MM.1S (cell line): ENCODE results near the gene AMFR.
"Not testable (repeated sequence)": the region's sequence is repeated elsewhere in the genome, so short reads cannot be mapped to it uniquely, and the experiment has no call there.

Experiments used
- DNase-seq: peaks from one replicate; pipeline ENCODE4 v3.0.0-alpha.2; 2015
- H2AFZ ChIP-seq: fragments of 300-600 bp; sonication (generic); 2 replicates; pipeline ENCODE4 v1.6.0; 2016; ENCODE audit warnings: antibody characterized with exemption, low read length
- H3F3A ChIP-seq: fragments of 300-600 bp; sonication (generic); 2 replicates; pipeline ENCODE4 v1.6.1; 2016; ENCODE audit warnings: mild to moderate bottlenecking, antibody characterized with exemption, low read length, moderate library complexity, mixed read lengths; ENCODE audit not compliant: insufficient read depth
- H3K27ac ChIP-seq: fragments of 300-600 bp; sonication (generic); 2 replicates; pipeline ENCODE4 v1.5.1; 2016; ENCODE audit warnings: mild to moderate bottlenecking, low read length
- H3K27me3 ChIP-seq: fragments of 300-600 bp; sonication (generic); replicated peaks from 2 replicates; pipeline ENCODE4 v1.6.0; 2016; ENCODE audit warnings: low read length; ENCODE audit not compliant: insufficient read depth
- H3K36me3 ChIP-seq: fragments of 300-600 bp; sonication (generic); replicated peaks from 2 replicates; pipeline ENCODE4 v1.6.1; 2016; ENCODE audit warnings: mild to moderate bottlenecking, low read length, mixed read lengths; ENCODE audit not compliant: insufficient read depth
- H3K4me1 ChIP-seq: fragments of 300-600 bp; sonication (generic); 2 replicates; pipeline ENCODE4 v1.6.1; 2016; ENCODE audit warnings: low read length, mixed read lengths
- H3K4me2 ChIP-seq: fragments of 300-600 bp; sonication (generic); 2 replicates; pipeline ENCODE4 v1.6.0; 2016; ENCODE audit warnings: low read depth, low read length
- H3K4me3 ChIP-seq: fragments of 300-600 bp; sonication (generic); 2 replicates; pipeline ENCODE4 v1.5.1; 2016; ENCODE audit warnings: low read length, mixed read lengths
- H3K79me2 ChIP-seq: fragments of 300-600 bp; sonication (generic); 2 replicates; pipeline ENCODE4 v1.6.1; 2016; ENCODE audit warnings: mixed run types, low read length, mixed read lengths
- H3K9ac ChIP-seq: fragments of 300-600 bp; sonication (generic); 2 replicates; pipeline ENCODE4 v1.6.1; 2016; ENCODE audit warnings: low read length, mixed read lengths
- H3K9me2 ChIP-seq: fragments of 300-600 bp; sonication (generic); replicated peaks from 2 replicates; pipeline ENCODE4 v1.6.1; 2016; ENCODE audit warnings: mild to moderate bottlenecking, low read length, mixed read lengths; ENCODE audit not compliant: insufficient read depth
- H3K9me3 ChIP-seq: fragments of 300-600 bp; sonication (generic); replicated peaks from 2 replicates; pipeline ENCODE4 v1.6.1; 2016; ENCODE audit warnings: mild to moderate bottlenecking, low read length, mixed read lengths; ENCODE audit not compliant: insufficient read depth
- H4K20me1 ChIP-seq: fragments of 300-600 bp; sonication (generic); 2 replicates; pipeline ENCODE4 v1.6.1; 2016; ENCODE audit warnings: mild to moderate bottlenecking, low read length, moderate library complexity, mixed read lengths; ENCODE audit not compliant: insufficient read depth
- EZH2 ChIP-seq: fragments of 300-600 bp; sonication (generic); optimal IDR thresholded peaks from 2 replicates; pipeline ENCODE3; 2017; ENCODE audit warnings: low read depth, mild to moderate bottlenecking, antibody characterized with exemption, low read length, mixed read lengths
- EZH2phosphoT487 ChIP-seq: fragments of 300-600 bp; sonication (generic); IDR thresholded peaks from 2 replicates; pipeline ENCODE4 v1.6.1; 2018; ENCODE audit warnings: antibody characterized with exemption, low read length
- TF ChIP-seq, protein P1 (sequence below): fragments of 300-600 bp; sonication (generic); IDR thresholded peaks from 2 replicates; pipeline ENCODE4 v1.5.1; 2016; ENCODE audit warnings: antibody characterized with exemption, low read length, mixed read lengths

AMFR gene

DNA sequence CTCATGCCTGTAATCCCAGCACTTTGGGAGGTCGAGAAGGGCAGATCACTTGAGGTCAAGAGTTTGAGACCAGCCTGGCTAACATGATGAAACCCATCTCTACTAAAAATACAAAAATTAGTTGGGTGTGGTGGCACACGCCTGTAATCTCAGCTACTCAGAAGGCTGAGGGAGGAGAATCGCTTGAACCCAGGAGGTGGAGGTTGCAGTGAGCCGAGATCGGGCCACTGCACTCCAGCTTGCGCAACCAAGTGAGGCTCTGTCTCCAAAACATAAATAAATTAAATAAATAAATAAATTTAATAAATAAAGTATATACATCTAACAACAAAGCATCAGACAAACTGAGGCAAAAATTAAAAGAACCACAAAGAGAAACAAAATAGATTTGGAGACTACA lies 49.6 kb downstream of the AMFR start:
- H3K4me1 ChIP-seq, H3K4me2 ChIP-seq, H3K4me3 ChIP-seq, H3K27ac ChIP-seq, H3K79me2 ChIP-seq, H3K9me2 ChIP-seq, H3K9ac ChIP-seq, DNase-seq, H3K9me3 ChIP-seq, H3F3A ChIP-seq, H3K36me3 ChIP-seq, H2AFZ ChIP-seq, H4K20me1 ChIP-seq, H3K27me3 ChIP-seq: not testable (repeated sequence)

DNA sequence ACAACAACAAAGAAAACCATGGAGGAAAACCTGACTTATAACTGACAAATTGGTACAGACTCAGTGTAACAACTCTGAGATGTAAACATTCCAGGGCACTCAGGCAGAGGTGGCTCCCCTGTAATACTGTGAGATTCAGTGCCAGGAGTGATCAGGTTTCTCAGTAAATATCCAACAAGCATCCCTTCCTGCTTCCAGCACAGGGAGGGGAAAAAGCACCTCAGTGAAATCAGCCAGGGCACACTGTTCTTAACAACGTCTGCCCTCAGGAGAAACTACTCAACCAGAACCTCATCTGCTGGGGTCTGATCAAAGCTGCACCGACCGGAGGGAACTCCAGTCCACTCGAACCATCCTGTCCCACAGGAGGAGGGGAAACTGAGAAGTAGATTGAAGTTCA lies 52.3 kb downstream of the AMFR start:
- no peak overlapping the region for H3K9ac ChIP-seq
- no peak for DNase-seq
- TF ChIP-seq EZH2 (no peak), EZH2phosphoT487 (no peak)
- TF ChIP-seq, protein P1, sequence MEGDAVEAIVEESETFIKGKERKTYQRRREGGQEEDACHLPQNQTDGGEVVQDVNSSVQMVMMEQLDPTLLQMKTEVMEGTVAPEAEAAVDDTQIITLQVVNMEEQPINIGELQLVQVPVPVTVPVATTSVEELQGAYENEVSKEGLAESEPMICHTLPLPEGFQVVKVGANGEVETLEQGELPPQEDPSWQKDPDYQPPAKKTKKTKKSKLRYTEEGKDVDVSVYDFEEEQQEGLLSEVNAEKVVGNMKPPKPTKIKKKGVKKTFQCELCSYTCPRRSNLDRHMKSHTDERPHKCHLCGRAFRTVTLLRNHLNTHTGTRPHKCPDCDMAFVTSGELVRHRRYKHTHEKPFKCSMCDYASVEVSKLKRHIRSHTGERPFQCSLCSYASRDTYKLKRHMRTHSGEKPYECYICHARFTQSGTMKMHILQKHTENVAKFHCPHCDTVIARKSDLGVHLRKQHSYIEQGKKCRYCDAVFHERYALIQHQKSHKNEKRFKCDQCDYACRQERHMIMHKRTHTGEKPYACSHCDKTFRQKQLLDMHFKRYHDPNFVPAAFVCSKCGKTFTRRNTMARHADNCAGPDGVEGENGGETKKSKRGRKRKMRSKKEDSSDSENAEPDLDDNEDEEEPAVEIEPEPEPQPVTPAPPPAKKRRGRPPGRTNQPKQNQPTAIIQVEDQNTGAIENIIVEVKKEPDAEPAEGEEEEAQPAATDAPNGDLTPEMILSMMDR = no peak
- no peaks in the 10 kb centered on the region for H3K9me3 ChIP-seq
- no peaks in the 10 kb centered on the region for H3K27me3 ChIP-seq
- H3K36me3 ChIP-seq = no peaks in the 10 kb centered on the region; the same call in 1 of the 2 replicates
- H3K4me2 ChIP-seq = no peak overlapping the region
- no peak overlapping the region for H3K27ac ChIP-seq
- H3K79me2 ChIP-seq = no peaks in the 10 kb centered on the region
- H3F3A ChIP-seq = no peaks in the 10 kb centered on the region
- no peaks in the 10 kb centered on the region for H3K9me2 ChIP-seq
- H4K20me1 ChIP-seq = no peaks in the 10 kb centered on the region
- no peak overlapping the region for H3K4me3 ChIP-seq
- H3K4me1 ChIP-seq = no peaks in the 10 kb centered on the region
- H2AFZ ChIP-seq = no peak overlapping the region

DNA sequence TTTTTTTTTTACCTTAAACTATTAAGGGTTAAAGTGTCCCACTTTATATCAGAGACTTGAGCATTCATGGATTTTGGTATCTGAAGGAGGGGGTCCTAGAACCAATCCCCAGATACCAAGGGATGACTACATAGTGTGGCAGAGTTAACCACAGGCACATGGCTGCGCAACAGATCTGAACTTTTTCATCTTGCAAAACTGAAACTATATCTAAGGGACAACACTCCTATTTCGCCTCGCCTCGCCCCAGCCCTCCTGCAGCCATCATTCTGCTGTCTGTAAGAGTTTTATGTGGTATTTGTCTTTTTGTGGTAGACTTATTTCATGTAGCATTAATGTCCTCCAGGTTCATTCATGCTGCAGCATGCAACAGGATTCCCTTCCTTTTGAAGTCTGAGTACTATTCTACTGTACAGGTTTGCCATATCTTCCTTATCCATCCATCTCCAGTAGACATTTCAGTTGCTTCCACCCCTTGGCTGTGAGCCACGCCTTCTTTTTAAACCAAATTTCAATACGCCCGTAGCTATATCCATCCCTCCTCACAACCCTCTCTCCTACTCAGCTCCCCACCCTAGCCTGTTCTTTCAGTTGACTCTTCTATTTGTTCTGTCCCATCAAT lies 53.2 kb downstream of the AMFR start:
- no peak overlapping the region for H2AFZ ChIP-seq
- H3K4me3 ChIP-seq = no peak overlapping the region
- H3K4me1 ChIP-seq = no peaks in the 10 kb centered on the region
- no peak overlapping the region for H3K9ac ChIP-seq
- no peak for DNase-seq
- no peaks in the 10 kb centered on the region for H3K9me2 ChIP-seq
- no peak overlapping the region for H3K27ac ChIP-seq
- no peaks in the 10 kb centered on the region for H3K79me2 ChIP-seq
- no peaks in the 10 kb centered on the region for H3F3A ChIP-seq
- TF ChIP-seq EZH2 (no peak), EZH2phosphoT487 (no peak)
- TF ChIP-seq, protein P1 = no peak
- no peaks in the 10 kb centered on the region; the same call in none of the 2 replicates for H3K36me3 ChIP-seq
- no peaks in the 10 kb centered on the region for H3K9me3 ChIP-seq
- H4K20me1 ChIP-seq = no peaks in the 10 kb centered on the region
- no peaks in the 10 kb centered on the region for H3K27me3 ChIP-seq
- no peak overlapping the region for H3K4me2 ChIP-seq

DNA sequence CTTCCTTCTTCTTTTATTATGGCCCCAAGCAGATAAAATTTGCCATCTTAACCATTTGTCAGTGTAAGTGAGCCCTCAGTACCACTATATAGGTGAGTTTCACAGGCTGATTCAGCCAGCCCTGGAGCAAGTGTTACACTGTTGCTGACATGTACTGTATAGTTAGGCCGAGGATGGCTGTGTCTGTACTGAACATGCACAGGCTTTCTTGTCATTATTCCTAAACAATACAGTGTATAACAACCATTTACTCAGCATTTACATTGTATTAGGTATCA lies 53.7 kb downstream of the AMFR start:
- TF ChIP-seq EZH2 (no peak), EZH2phosphoT487 (no peak)
- TF ChIP-seq, protein P1 = no peak
- Histone ChIP-seq H4K20me1 (no peaks in the 10 kb centered on the region), H3K4me1 (no peaks in the 10 kb centered on the region), H3K4me3 (no peak overlapping the region), H3K4me2 (no peak overlapping the region), H3K36me3 (no peaks in the 10 kb centered on the region; the same call in none of the 2 replicates), H3K9me3 (no peaks in the 10 kb centered on the region), H3K9me2 (no peaks in the 10 kb centered on the region), H3F3A (no peaks in the 10 kb centered on the region), H3K79me2 (no peaks in the 10 kb centered on the region), H3K27ac (no peak overlapping the region), H2AFZ (no peak overlapping the region), H3K9ac (no peak overlapping the region), H3K27me3 (no peaks in the 10 kb centered on the region)
- DNase-seq = no peak
